Endodermal cell (in vitro differentiated cells): ENCODE data around the gene USP38. TPM values are rescaled to one million over a fixed set of nuclear protein-coding genes. Genes with fewer than 3 reads are reported as not detected.
A peak's percentile ranks its signal among the peaks of the same experiment; 100 is the strongest.

ENCODE experiments used
- DNase-seq: peaks from one replicate; pipeline ENCODE4 v3.0.0-alpha.2; 2017
- H3K27ac ChIP-seq: 2 replicates; pipeline ENCODE4 v1.5.1; 2013; ENCODE audit warnings: mild to moderate bottlenecking, low read depth, low read length, moderate library complexity
- H3K27me3 ChIP-seq: 2 replicates; pipeline ENCODE4 v1.6.1; 2013; ENCODE audit warnings: mild to moderate bottlenecking, low read length, moderate library complexity; ENCODE audit not compliant: insufficient read depth, control insufficient read depth, poor library complexity, severe bottlenecking
- H3K36me3 ChIP-seq: 2 replicates; pipeline ENCODE4 v1.7.0; 2013; ENCODE audit warnings: mild to moderate bottlenecking, low read length, moderate library complexity; ENCODE audit not compliant: control insufficient read depth, insufficient read depth
- H3K4me1 ChIP-seq: one replicate; pipeline ENCODE4 v1.7.0; 2013; ENCODE audit warnings: low read length; ENCODE audit not compliant: control insufficient read depth, insufficient read depth
- H3K4me3 ChIP-seq: 2 replicates; pipeline ENCODE4 v1.5.1; 2013; ENCODE audit warnings: mild to moderate bottlenecking, low read length, moderate library complexity
- H3K9ac ChIP-seq: 2 replicates; pipeline ENCODE4 v1.6.1; 2013; ENCODE audit warnings: mild to moderate bottlenecking, low read length, moderate library complexity; ENCODE audit not compliant: poor library complexity, severe bottlenecking; ENCODE audit errors: extremely low read depth
- H3K9me3 ChIP-seq: 2 replicates; pipeline ENCODE4 v1.6.1; 2013; ENCODE audit warnings: mild to moderate bottlenecking, low read length, moderate library complexity; ENCODE audit not compliant: control insufficient read depth
- H3K27ac Mint-ChIP-seq: 2 replicates; pipeline ENCODE4 v1.8.0; 2020; ENCODE audit warnings: mixed read lengths
- H3K27me3 Mint-ChIP-seq: 2 replicates; pipeline ENCODE4 v1.8.0; 2021; ENCODE audit warnings: mild to moderate bottlenecking, mixed read lengths; ENCODE audit not compliant: insufficient read depth
- H3K36me3 Mint-ChIP-seq: 2 replicates; pipeline ENCODE4 v1.8.0; 2020; ENCODE audit warnings: low read depth, mixed read lengths
- H3K4me1 Mint-ChIP-seq: 2 replicates; pipeline ENCODE4 v1.8.0; 2020; ENCODE audit warnings: mixed read lengths
- H3K4me3 Mint-ChIP-seq: 2 replicates; pipeline ENCODE4 v1.8.0; 2020; ENCODE audit warnings: mild to moderate bottlenecking, moderate library complexity, mixed read lengths
- H3K9me3 Mint-ChIP-seq: 2 replicates; pipeline ENCODE4 v1.8.0; 2020; ENCODE audit warnings: mild to moderate bottlenecking, mixed read lengths
- CTCF ChIP-seq: fragments of 200-600 bp; sonication (generic); conservative IDR thresholded peaks from 2 replicates; pipeline ENCODE4 v1.5.0; 2021; ENCODE audit warnings: antibody characterized with exemption, mild to moderate bottlenecking
- WGBS, 2 experiments: methylation state at CpG; one replicate each; pipeline versions ENCODE4 v1.1.5 to v1.1.7; 2013; ENCODE audit warnings: missing lambda C conversion rate in 2 of 2, mixed read lengths in 1 of 2; ENCODE audit not compliant: insufficient coverage in 1 of 2, insufficient read length in 1 of 2; 5-methylcytosine and 5-hydroxymethylcytosine counted together
- total RNA-seq, 2 donors: library from RNA; stranded (reverse); fragmentation: NEBNext Ultra II Directional in 1 of 2; extraction: Animal tissue kit (Norgen Biotek cat#: 25700) in 1 of 2; gene quantifications; 2 replicates in 1 of 2; 3 replicates in 1 of 2; pipeline ENCODE4 v1.2.1, GENCODE V29; 2021

USP38 gene
- total RNA-seq, 2 donors from 2014 or later, result 15.6 to 15.7 TPM

- Mint-ChIP-seq H3K27ac (no peak overlapping the region), H3K27me3 (no peaks in the 10 kb centered on the region), H3K4me1 (peaks cover 5% of the 10 kb centered on the region), H3K4me3 (no peak overlapping the region), H3K36me3 (no peaks in the 10 kb centered on the region), H3K9me3 (no peaks in the 10 kb centered on the region)
- H3K36me3 ChIP-seq, result no peaks in the 10 kb centered on the region
- no peak overlapping the region for H3K9ac ChIP-seq
- 97 to 100% methylated on average over 2 of the region's 2 CpGs for WGBS, 2 experiments
- no peak for DNase-seq
- no peaks in the 10 kb centered on the region for H3K27me3 ChIP-seq
- H3K9me3 ChIP-seq, result no peaks in the 10 kb centered on the region
- H3K4me1 ChIP-seq, result no peaks in the 10 kb centered on the region
- H3K27ac ChIP-seq, result no peak overlapping the region
- no peak overlapping the region for H3K4me3 ChIP-seq
- no peak for TF ChIP-seq CTCF
These were observed 68.4 kb downstream of the USP38 start for GRCh38 chr4:143253166-143253565.

GRCh38 chr4:143254491-143255226 is 69.9 kb downstream of the USP38 start:
- no peaks in the 10 kb centered on the region for H3K27me3 ChIP-seq
- no peaks in the 10 kb centered on the region for H3K4me1 ChIP-seq
- H3K27me3 Mint-ChIP-seq, result no peaks in the 10 kb centered on the region
- H3K27ac Mint-ChIP-seq, result no peak overlapping the region
- no peaks in the 10 kb centered on the region for H3K9me3 Mint-ChIP-seq
- H3K4me3 ChIP-seq, result no peak overlapping the region
- peak; percentile 66 for TF ChIP-seq CTCF
- peak; percentile 84 for DNase-seq
- H3K9me3 ChIP-seq, result no peaks in the 10 kb centered on the region
- H3K36me3 ChIP-seq, result no peaks in the 10 kb centered on the region
- H3K36me3 Mint-ChIP-seq, result no peaks in the 10 kb centered on the region
- no peak overlapping the region for H3K9ac ChIP-seq
- no peaks in the 10 kb centered on the region for H3K4me1 Mint-ChIP-seq
- WGBS, 2 experiments, result 74 to 83% methylated on average over 1 to 5 of the region's 5 CpGs
- H3K4me3 Mint-ChIP-seq, result no peak overlapping the region
- no peak overlapping the region for H3K27ac ChIP-seq

GRCh38 chr4:143256456-143256855 is 71.7 kb downstream of the USP38 start:
- no peak overlapping the region for H3K9ac ChIP-seq
- DNase-seq, result no peak
- no peak overlapping the region for H3K27ac ChIP-seq
- Mint-ChIP-seq H3K27me3 (no peaks in the 10 kb centered on the region), H3K36me3 (no peaks in the 10 kb centered on the region), H3K4me1 (no peaks in the 10 kb centered on the region), H3K9me3 (no peaks in the 10 kb centered on the region), H3K27ac (no peak overlapping the region), H3K4me3 (no peak overlapping the region)
- 93 to 95% methylated on average over 2 of the region's 2 CpGs for WGBS, 2 experiments
- no peaks in the 10 kb centered on the region for H3K36me3 ChIP-seq
- no peaks in the 10 kb centered on the region for H3K27me3 ChIP-seq
- H3K4me3 ChIP-seq, result no peak overlapping the region
- TF ChIP-seq CTCF, result no peak
- no peaks in the 10 kb centered on the region for H3K4me1 ChIP-seq
- no peaks in the 10 kb centered on the region for H3K9me3 ChIP-seq
